Subcutaneous abdominal adipose tissue (tissue), 5 donors: ENCODE measurements around the gene PRKAR1B.

ENCODE experiments used
- H3K27ac ChIP-seq: one replicate; pipeline ENCODE4 v1.7.0; 2013; ENCODE audit warnings: low read depth, mild to moderate bottlenecking, inconsistent platforms, low read length, moderate library complexity
- H3K27me3 ChIP-seq, 5 donors: one replicate each; pipeline ENCODE4 v1.7.0; 2013; ENCODE audit warnings: low read length in 5 of 5, inconsistent platforms in 1 of 5; ENCODE audit not compliant: control insufficient read depth in 5 of 5, insufficient read depth in 4 of 5
- H3K36me3 ChIP-seq, 5 donors: one replicate each; pipeline ENCODE4 v1.7.0; 2013; ENCODE audit warnings: low read length in 5 of 5; ENCODE audit not compliant: control insufficient read depth in 5 of 5, insufficient read depth in 5 of 5
- H3K4me1 ChIP-seq, 5 donors: one replicate each; pipeline ENCODE4 v1.7.0; 2013; ENCODE audit warnings: low read length in 5 of 5, mild to moderate bottlenecking in 3 of 5, moderate library complexity in 1 of 5; ENCODE audit not compliant: control insufficient read depth in 5 of 5, insufficient read depth in 5 of 5
- H3K4me3 ChIP-seq, 5 donors: one replicate each; pipeline ENCODE4 v1.7.0; 2013; ENCODE audit warnings: low read length in 5 of 5, low read depth in 1 of 5
- H3K9ac ChIP-seq, 5 donors: one replicate each; pipeline ENCODE4 v1.7.0; 2013; ENCODE audit warnings: low read length in 5 of 5, mild to moderate bottlenecking in 4 of 5, moderate library complexity in 3 of 5
- H3K9me3 ChIP-seq, 5 donors: one replicate each; pipeline ENCODE4 v1.7.0; 2013; ENCODE audit warnings: low read length in 5 of 5; ENCODE audit not compliant: control insufficient read depth in 5 of 5
- donor health status: healthy.
- donor health status: healthy.
- donor health status: healthy.
- donor health status: healthy.
- donor health status: healthy.

Gene PRKAR1B

GRCh38 chr7:684416-684815 is 42.7 kb downstream of the PRKAR1B start:
- Histone ChIP-seq H3K9me3 (peaks cover 9 to 36% (median 33%) of the 10 kb centered on the region in 5 donors), H3K4me3 (no peak overlapping the region), H3K27me3 (no peaks in the 10 kb centered on the region), H3K9ac (no peak overlapping the region), H3K27ac (no peak overlapping the region), H3K36me3 (peaks cover 0 to 8% (median 4%) of the 10 kb centered on the region in 5 donors), H3K4me1 (no peaks in the 10 kb centered on the region)

- Histone ChIP-seq H3K27ac (no peak overlapping the region), H3K4me3 (no peak overlapping the region), H3K4me1 (no peaks in the 10 kb centered on the region), H3K9ac (no peak overlapping the region), H3K36me3 (peaks cover 0 to 9% (median 4%) of the 10 kb centered on the region in 5 donors), H3K27me3 (no peaks in the 10 kb centered on the region), H3K9me3 (peaks cover 8 to 34% (median 30%) of the 10 kb centered on the region in 5 donors)
These were observed 43.4 kb downstream of the PRKAR1B start for GRCh38 chr7:683526-684205.

GRCh38 chr7:682810-683209 is 44.3 kb downstream of the PRKAR1B start:
- Histone ChIP-seq H3K9ac (no peak overlapping the region), H3K4me1 (no peaks in the 10 kb centered on the region), H3K27me3 (no peaks in the 10 kb centered on the region), H3K36me3 (peaks cover 0 to 9% (median 4%) of the 10 kb centered on the region in 5 donors), H3K4me3 (no peak overlapping the region), H3K27ac (no peak overlapping the region), H3K9me3 (peaks cover 4 to 28% (median 25%) of the 10 kb centered on the region in 5 donors)

- H3K36me3 ChIP-seq, result peaks cover 0 to 14% (median 8%) of the 10 kb centered on the region in 5 donors
These were observed 45.4 kb downstream of the PRKAR1B start for GRCh38 chr7:681551-682307.

GRCh38 chr7:680411-681127 is 46.5 kb downstream of the PRKAR1B start:
- Histone ChIP-seq H3K4me3 (no peak overlapping the region), H3K36me3 (peaks cover 0 to 18% (median 8%) of the 10 kb centered on the region in 5 donors), H3K9ac (no peak overlapping the region), H3K27me3 (no peaks in the 10 kb centered on the region), H3K27ac (no peak overlapping the region), H3K9me3 (peaks cover 3 to 15% (median 8%) of the 10 kb centered on the region in 5 donors), H3K4me1 (no peaks in the 10 kb centered on the region)

More at GRCh38 chr7:681551-682307, 45.4 kb downstream of the PRKAR1B start:
- H3K9me3 ChIP-seq, result peaks cover 4 to 20% (median 15%) of the 10 kb centered on the region in 5 donors
- no peaks in the 10 kb centered on the region for H3K4me1 ChIP-seq
- no peak overlapping the region for H3K27ac ChIP-seq
- no peaks in the 10 kb centered on the region for H3K27me3 ChIP-seq
- no peak overlapping the region for H3K4me3 ChIP-seq
- no peak overlapping the region for H3K9ac ChIP-seq

- peaks cover 0 to 18% (median 8%) of the 10 kb centered on the region in 5 donors for H3K36me3 ChIP-seq
These were observed 50.1 kb downstream of the PRKAR1B start for GRCh38 chr7:676972-677385.

GRCh38 chr7:676246-676971 is 50.7 kb downstream of the PRKAR1B start:
- Histone ChIP-seq H3K27ac (no peak overlapping the region), H3K9me3 (peaks cover 0 to 6% (median 0%) of the 10 kb centered on the region in 5 donors), H3K36me3 (peaks cover 0 to 18% (median 8%) of the 10 kb centered on the region in 5 donors), H3K4me1 (no peaks in the 10 kb centered on the region), H3K4me3 (no peak overlapping the region), H3K9ac (no peak overlapping the region), H3K27me3 (no peaks in the 10 kb centered on the region)

More at GRCh38 chr7:676972-677385, 50.1 kb downstream of the PRKAR1B start:
- H3K4me1 ChIP-seq, result no peaks in the 10 kb centered on the region
- H3K9ac ChIP-seq, result no peak overlapping the region
- no peak overlapping the region for H3K4me3 ChIP-seq
- H3K9me3 ChIP-seq, result peaks cover 0 to 6% (median 0%) of the 10 kb centered on the region in 5 donors
- no peak overlapping the region for H3K27ac ChIP-seq
- no peaks in the 10 kb centered on the region for H3K27me3 ChIP-seq

GRCh38 chr7:674454-675410 is 52.3 kb downstream of the PRKAR1B start:
- Histone ChIP-seq H3K27ac (no peak overlapping the region), H3K9me3 (peaks cover 0 to 6% (median 0%) of the 10 kb centered on the region in 5 donors), H3K36me3 (peaks cover 0 to 14% (median 5%) of the 10 kb centered on the region in 5 donors), H3K27me3 (no peaks in the 10 kb centered on the region), H3K4me1 (no peaks in the 10 kb centered on the region), H3K4me3 (no peak overlapping the region), H3K9ac (no peak overlapping the region)
